ENCODE measurements around the gene FMN1.

GRCh38 chr15:33155691-33156420 lies 38.7 kb downstream of the FMN1 start:
- TF ChIP-seq CTCF (IDR thresholded peaks at IDR 0.05), result no peak
- no peak for TF ChIP-seq POLR2A (IDR thresholded peaks at IDR 0.05)

All from body of pancreas (tissue), 4 donors.